NT2/D1 (cell line): ENCODE data around the gene HNF1B.
"Not testable (repeated sequence)": the region's sequence is repeated elsewhere in the genome, so short reads cannot be mapped to it uniquely, and the experiment has no call there.

Experiments
- DNase-seq: peaks from one replicate; pipeline ENCODE4 v3.0.0-alpha.2; 2011; ENCODE audit warnings: low read depth, low spot score
- H3K27me3 ChIP-seq: 2 replicates; pipeline ENCODE4 v1.6.0; 2011; ENCODE audit warnings: mild to moderate bottlenecking; ENCODE audit not compliant: insufficient read length, insufficient read depth
- H3K36me3 ChIP-seq: 2 replicates; pipeline ENCODE4 v1.6.1; 2011; ENCODE audit warnings: mild to moderate bottlenecking, low read length, mixed read lengths; ENCODE audit not compliant: insufficient read depth, insufficient read length
- H3K4me1 ChIP-seq: 2 replicates; pipeline ENCODE4 v1.5.1; 2011; ENCODE audit not compliant: insufficient read depth, insufficient read length
- H3K4me3 ChIP-seq: 2 replicates; pipeline ENCODE4 v1.5.1; 2011; ENCODE audit warnings: low read depth; ENCODE audit not compliant: insufficient read length
- H3K9ac ChIP-seq: 2 replicates; pipeline ENCODE4 v1.6.0; 2011; ENCODE audit warnings: low read depth; ENCODE audit not compliant: insufficient read length
- H3K9me3 ChIP-seq: 2 replicates; pipeline ENCODE4 v1.5.1; 2011; ENCODE audit warnings: mild to moderate bottlenecking, low read length; ENCODE audit not compliant: insufficient read depth
- SUZ12 ChIP-seq: IDR thresholded peaks from 2 replicates; pipeline ENCODE4 v1.6.1; 2011; ENCODE audit not compliant: insufficient read length, insufficient read depth; ENCODE audit errors: extremely low read depth
- YY1 ChIP-seq: IDR thresholded peaks from 2 replicates; pipeline ENCODE4 v1.6.1; 2011; ENCODE audit not compliant: insufficient read length, insufficient read depth
- ZNF274 ChIP-seq: IDR thresholded peaks from 2 replicates; pipeline ENCODE4 v1.6.1; 2011; ENCODE audit warnings: mild to moderate bottlenecking, low read depth, low read length

The HNF1B gene

GRCh38 chr17:37695726-37696125 is 49.1 kb downstream of the HNF1B start:
- Histone ChIP-seq H3K27me3 (no peaks in the 10 kb centered on the region), H3K9me3 (peaks cover 47% of the 10 kb centered on the region), H3K36me3 (no peaks in the 10 kb centered on the region), H3K4me3 (no peak overlapping the region), H3K4me1 (no peaks in the 10 kb centered on the region), H3K9ac (no peak overlapping the region)
- TF ChIP-seq SUZ12 (no peak), ZNF274 (no peak), YY1 (no peak)
- no peak for DNase-seq

- no peak overlapping the region for H3K4me3 ChIP-seq
- H3K9ac ChIP-seq = no peak overlapping the region
- peaks cover 3% of the 10 kb centered on the region for H3K4me1 ChIP-seq
- H3K27me3 ChIP-seq = no peaks in the 10 kb centered on the region
- DNase-seq = peak; percentile 69
- no peaks in the 10 kb centered on the region for H3K36me3 ChIP-seq
- H3K9me3 ChIP-seq = peaks cover 47% of the 10 kb centered on the region
- TF ChIP-seq ZNF274 = no peak
- no peak for TF ChIP-seq SUZ12
- no peak for TF ChIP-seq YY1
Measured at GRCh38 chr17:37694734-37695133, 50.1 kb downstream of the HNF1B start.

GRCh38 chr17:37693328-37693727 is 51.5 kb downstream of the HNF1B start:
- Histone ChIP-seq H3K36me3 (no peaks in the 10 kb centered on the region), H3K4me1 (peaks cover 3% of the 10 kb centered on the region), H3K4me3 (no peak overlapping the region), H3K9me3 (peaks cover 47% of the 10 kb centered on the region), H3K27me3 (no peaks in the 10 kb centered on the region), H3K9ac (no peak overlapping the region)
- TF ChIP-seq SUZ12 = no peak
- no peak for TF ChIP-seq ZNF274
- no peak for TF ChIP-seq YY1
- no peak for DNase-seq

- H3K4me3 ChIP-seq = no peak overlapping the region
- peaks cover 36% of the 10 kb centered on the region for H3K9me3 ChIP-seq
- DNase-seq = no peak
- no peaks in the 10 kb centered on the region for H3K36me3 ChIP-seq
- H3K9ac ChIP-seq = no peak overlapping the region
- peaks cover 3% of the 10 kb centered on the region for H3K4me1 ChIP-seq
- TF ChIP-seq SUZ12 = no peak
- TF ChIP-seq ZNF274 = no peak
- no peak for TF ChIP-seq YY1
- H3K27me3 ChIP-seq = peaks cover 4% of the 10 kb centered on the region
Measured at GRCh38 chr17:37691807-37692206, 53.1 kb downstream of the HNF1B start.

- H3K4me1 ChIP-seq = peaks cover 3% of the 10 kb centered on the region
- no peak for TF ChIP-seq ZNF274
- no peak for TF ChIP-seq SUZ12
- TF ChIP-seq YY1 = no peak
- H3K9ac ChIP-seq = no peak overlapping the region
- no peak for DNase-seq
- peaks cover 12% of the 10 kb centered on the region for H3K9me3 ChIP-seq
- H3K4me3 ChIP-seq = no peak overlapping the region
- H3K36me3 ChIP-seq = no peaks in the 10 kb centered on the region
- peaks cover 4% of the 10 kb centered on the region for H3K27me3 ChIP-seq
Measured at GRCh38 chr17:37689317-37689716, 55.5 kb downstream of the HNF1B start.

GRCh38 chr17:37683454-37683984 is 61.3 kb downstream of the HNF1B start:
- peaks cover 5% of the 10 kb centered on the region for H3K9me3 ChIP-seq
- no peaks in the 10 kb centered on the region for H3K36me3 ChIP-seq
- peaks cover 4% of the 10 kb centered on the region for H3K27me3 ChIP-seq
- H3K4me1 ChIP-seq = no peaks in the 10 kb centered on the region
- H3K4me3 ChIP-seq = no peak overlapping the region
- TF ChIP-seq ZNF274 (no peak), YY1 (no peak), SUZ12 (no peak)
- H3K9ac ChIP-seq = no peak overlapping the region
- DNase-seq = no peak

GRCh38 chr17:37682007-37682406 is 62.9 kb downstream of the HNF1B start:
- Histone ChIP-seq H3K4me3 (no peak overlapping the region), H3K27me3 (peaks cover under 1% of the 10 kb centered on the region), H3K4me1 (peaks cover 1% of the 10 kb centered on the region), H3K9ac (no peak overlapping the region), H3K9me3 (peaks cover 11% of the 10 kb centered on the region), H3K36me3 (no peaks in the 10 kb centered on the region)
- no peak for DNase-seq
- TF ChIP-seq SUZ12 = no peak
- TF ChIP-seq YY1 = no peak
- no peak for TF ChIP-seq ZNF274

GRCh38 chr17:37679995-37680394 is 64.9 kb downstream of the HNF1B start:
- H3K9me3 ChIP-seq = peaks cover 11% of the 10 kb centered on the region
- not testable (repeated sequence) for H3K9ac ChIP-seq, H3K4me1 ChIP-seq, DNase-seq, H3K27me3 ChIP-seq, H3K4me3 ChIP-seq, H3K36me3 ChIP-seq
